Esophagus squamous epithelium (tissue), 4 donors: ENCODE measurements around the gene PPARG.

Experiments
- POLR2A ChIP-seq, 4 donors: fragments of 450-650 bp; IDR thresholded peaks; one replicate each; pipeline ENCODE4 v1.6.1; 2017; ENCODE audit warnings: antibody characterized with exemption in 4 of 4, mild to moderate bottlenecking in 4 of 4, moderate library complexity in 3 of 4
- TF ChIP-seq, protein P1 (sequence below), 6 experiments: fragments of 450-650 bp in 4 of 6; fragments of 200-600 bp in 2 of 6; sonication (generic) in 2 of 6; IDR thresholded peaks; one replicate each; pipeline ENCODE4 v1.5.1; 2016 to 2019; ENCODE audit warnings: antibody characterized with exemption in 6 of 6, mild to moderate bottlenecking in 4 of 6, moderate library complexity in 4 of 6

- TF ChIP-seq, protein P1, sequence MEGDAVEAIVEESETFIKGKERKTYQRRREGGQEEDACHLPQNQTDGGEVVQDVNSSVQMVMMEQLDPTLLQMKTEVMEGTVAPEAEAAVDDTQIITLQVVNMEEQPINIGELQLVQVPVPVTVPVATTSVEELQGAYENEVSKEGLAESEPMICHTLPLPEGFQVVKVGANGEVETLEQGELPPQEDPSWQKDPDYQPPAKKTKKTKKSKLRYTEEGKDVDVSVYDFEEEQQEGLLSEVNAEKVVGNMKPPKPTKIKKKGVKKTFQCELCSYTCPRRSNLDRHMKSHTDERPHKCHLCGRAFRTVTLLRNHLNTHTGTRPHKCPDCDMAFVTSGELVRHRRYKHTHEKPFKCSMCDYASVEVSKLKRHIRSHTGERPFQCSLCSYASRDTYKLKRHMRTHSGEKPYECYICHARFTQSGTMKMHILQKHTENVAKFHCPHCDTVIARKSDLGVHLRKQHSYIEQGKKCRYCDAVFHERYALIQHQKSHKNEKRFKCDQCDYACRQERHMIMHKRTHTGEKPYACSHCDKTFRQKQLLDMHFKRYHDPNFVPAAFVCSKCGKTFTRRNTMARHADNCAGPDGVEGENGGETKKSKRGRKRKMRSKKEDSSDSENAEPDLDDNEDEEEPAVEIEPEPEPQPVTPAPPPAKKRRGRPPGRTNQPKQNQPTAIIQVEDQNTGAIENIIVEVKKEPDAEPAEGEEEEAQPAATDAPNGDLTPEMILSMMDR (IDR thresholded peaks at IDR 0.05): no peak
- no peak for TF ChIP-seq POLR2A (IDR thresholded peaks at IDR 0.05)
Observed at GRCh38 chr3:12246497-12247163, 42.2 kb upstream of the PPARG start.
